DMS114 treated with DMSO at 0.1 percent for 48 hours (cell line): ENCODE measurements around the gene SLC43A3.

Experiments used
- DNase-seq: peaks from one replicate; lab custom pipeline; 2025; ENCODE audit not compliant: unreplicated experiment; lab: John Stamatoyannopoulos, UW

The SLC43A3 gene

GRCh38 chr11:57360991-57361390 is 65.9 kb downstream of the SLC43A3 start:
- DNase-seq: no peak

- no peak for DNase-seq
Observed at GRCh38 chr11:57359896-57360690, 66.8 kb downstream of the SLC43A3 start.

GRCh38 chr11:57359396-57359795 is 67.5 kb downstream of the SLC43A3 start:
- no peak for DNase-seq

- no peak for DNase-seq
Observed at GRCh38 chr11:57358991-57359390, 67.9 kb downstream of the SLC43A3 start.

- no peak for DNase-seq
Observed at GRCh38 chr11:57358543-57358961, 68.4 kb downstream of the SLC43A3 start.

- no peak for DNase-seq
Observed at GRCh38 chr11:57357856-57358255, 69.1 kb downstream of the SLC43A3 start.

- DNase-seq: no peak
Observed at GRCh38 chr11:57357310-57357709, 69.6 kb downstream of the SLC43A3 start.
